ENCODE results near the gene KCNT1.

DNA sequence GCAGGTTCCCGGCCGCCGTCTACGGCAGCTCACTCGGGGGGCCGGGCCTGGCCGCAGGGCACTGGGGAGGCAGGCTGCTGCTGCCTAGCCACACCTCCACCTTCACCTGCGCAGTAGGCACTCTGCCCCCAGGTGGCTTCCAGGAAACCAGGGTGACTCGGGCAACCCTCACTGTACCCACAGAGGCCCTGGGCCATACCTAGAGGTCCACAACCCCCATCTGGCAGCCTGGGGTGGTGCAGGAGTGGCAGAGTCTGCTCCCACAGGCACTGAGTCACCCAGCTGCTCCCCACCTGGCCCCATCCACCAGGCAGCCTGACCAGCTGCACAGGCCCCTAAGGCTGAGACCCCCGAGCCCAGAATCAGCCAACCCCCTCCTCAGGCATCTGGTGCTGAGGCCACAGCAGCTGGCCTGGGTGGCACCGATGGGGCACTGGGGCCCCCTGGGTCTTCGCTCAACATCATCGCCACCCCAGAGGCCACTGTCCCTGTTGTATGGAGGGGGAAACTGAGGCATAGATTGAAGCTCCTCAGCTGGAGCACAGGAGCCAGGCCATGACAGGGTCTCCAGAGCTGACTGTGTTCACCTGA, 70.2 kb downstream of the KCNT1 start:
- TF ChIP-seq, protein P1, sequence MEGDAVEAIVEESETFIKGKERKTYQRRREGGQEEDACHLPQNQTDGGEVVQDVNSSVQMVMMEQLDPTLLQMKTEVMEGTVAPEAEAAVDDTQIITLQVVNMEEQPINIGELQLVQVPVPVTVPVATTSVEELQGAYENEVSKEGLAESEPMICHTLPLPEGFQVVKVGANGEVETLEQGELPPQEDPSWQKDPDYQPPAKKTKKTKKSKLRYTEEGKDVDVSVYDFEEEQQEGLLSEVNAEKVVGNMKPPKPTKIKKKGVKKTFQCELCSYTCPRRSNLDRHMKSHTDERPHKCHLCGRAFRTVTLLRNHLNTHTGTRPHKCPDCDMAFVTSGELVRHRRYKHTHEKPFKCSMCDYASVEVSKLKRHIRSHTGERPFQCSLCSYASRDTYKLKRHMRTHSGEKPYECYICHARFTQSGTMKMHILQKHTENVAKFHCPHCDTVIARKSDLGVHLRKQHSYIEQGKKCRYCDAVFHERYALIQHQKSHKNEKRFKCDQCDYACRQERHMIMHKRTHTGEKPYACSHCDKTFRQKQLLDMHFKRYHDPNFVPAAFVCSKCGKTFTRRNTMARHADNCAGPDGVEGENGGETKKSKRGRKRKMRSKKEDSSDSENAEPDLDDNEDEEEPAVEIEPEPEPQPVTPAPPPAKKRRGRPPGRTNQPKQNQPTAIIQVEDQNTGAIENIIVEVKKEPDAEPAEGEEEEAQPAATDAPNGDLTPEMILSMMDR (IDR thresholded peaks at IDR 0.05), result no peak
- TF ChIP-seq POLR2A (IDR thresholded peaks at IDR 0.05), result no peak

Measured in esophagus squamous epithelium (tissue), 4 donors.